NCI-H146 (cell line): ENCODE results near the gene ARMH4.

Source experiments
- DNase-seq: peaks from one replicate; lab custom pipeline; 2025; lab: John Stamatoyannopoulos, UW

Gene ARMH4

DNA sequence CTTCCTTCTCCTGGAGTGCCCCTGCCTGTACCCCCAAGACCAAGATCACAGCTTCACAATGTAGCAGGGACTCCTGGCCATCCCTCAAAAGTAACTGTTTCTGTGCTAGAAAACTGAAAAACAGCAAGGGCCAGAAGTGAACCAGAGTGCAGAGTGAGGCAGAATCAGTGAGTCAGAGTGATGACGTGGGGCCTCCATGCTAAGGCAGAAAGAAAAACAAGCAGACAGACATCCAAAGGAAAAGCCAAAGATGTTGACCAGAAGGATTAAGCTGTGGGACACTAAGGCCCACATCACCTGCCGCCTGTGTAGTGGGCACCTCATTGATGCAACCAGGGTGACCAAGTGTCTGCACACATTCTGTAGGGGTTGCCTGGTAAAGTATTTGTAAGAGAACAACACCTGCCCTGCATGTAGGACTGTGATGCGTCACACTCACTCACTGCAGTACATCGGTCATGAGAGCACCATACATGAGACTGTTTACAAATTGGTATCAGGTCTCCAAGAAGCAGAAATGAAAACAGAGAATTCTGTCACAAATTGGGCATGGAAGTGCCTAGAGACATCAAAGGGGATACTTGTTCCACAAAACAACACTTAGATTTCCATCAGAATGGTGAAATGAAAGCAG, 51.2 kb downstream of the ARMH4 start:
- DNase-seq: no peak

DNA sequence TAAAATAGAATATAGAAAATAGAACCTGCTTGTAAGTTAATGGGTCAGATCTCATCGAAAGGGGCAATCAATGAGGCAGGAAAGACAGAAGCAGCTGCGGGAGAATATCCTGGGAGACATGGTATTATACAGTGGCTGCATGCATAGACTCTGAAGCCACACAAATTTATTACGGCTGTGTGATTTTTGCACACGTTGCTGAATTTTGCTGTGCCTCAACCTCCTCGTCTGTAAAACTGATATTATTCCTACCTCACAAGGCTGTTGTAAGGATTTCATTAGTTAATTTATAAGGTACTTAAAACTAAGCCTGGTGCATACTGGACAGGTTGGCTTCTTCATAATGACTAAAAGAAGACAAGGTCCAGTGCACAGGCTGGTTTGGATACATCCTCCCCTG, 52.3 kb downstream of the ARMH4 start:
- DNase-seq: no peak

DNA sequence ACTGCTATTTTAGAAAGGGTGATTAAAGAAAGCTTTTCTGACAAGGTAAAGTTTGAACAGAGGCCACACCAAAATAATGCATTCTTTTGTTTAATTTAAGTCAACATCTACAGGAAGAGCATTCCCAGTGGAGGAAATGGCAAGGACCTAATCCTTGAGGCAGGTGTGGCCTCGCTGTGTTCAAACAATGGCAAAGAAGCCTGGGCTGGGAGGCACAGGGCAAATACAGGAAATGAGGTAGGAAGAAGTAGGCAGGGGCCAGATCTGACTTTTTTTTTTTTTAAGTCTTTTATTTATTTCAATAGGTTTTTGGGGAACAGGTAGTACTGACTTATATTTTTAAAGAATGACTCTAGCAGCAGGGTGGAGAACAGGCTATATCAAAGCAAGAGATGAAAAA, 53.5 kb downstream of the ARMH4 start:
- DNase-seq: no peak

DNA sequence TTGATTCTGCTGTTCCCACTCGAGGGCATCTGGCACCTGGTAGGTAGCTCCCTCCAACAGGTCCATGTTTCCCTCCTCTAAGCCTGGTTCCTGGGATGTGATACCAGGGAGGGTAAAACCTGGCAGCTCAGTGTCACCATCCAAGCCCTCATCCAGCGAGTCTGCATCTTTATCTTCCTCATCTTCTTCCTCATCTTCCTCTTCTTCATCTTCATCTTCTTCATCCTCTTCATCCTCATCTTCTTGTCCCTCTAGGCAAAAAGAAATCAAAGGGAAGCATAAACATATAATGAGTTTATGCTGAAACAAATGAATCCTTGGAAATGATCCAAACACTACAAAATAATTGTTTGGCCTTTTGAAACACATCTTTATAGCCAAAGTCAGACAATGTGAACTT, 55.3 kb downstream of the ARMH4 start:
- DNase-seq: no peak

DNA sequence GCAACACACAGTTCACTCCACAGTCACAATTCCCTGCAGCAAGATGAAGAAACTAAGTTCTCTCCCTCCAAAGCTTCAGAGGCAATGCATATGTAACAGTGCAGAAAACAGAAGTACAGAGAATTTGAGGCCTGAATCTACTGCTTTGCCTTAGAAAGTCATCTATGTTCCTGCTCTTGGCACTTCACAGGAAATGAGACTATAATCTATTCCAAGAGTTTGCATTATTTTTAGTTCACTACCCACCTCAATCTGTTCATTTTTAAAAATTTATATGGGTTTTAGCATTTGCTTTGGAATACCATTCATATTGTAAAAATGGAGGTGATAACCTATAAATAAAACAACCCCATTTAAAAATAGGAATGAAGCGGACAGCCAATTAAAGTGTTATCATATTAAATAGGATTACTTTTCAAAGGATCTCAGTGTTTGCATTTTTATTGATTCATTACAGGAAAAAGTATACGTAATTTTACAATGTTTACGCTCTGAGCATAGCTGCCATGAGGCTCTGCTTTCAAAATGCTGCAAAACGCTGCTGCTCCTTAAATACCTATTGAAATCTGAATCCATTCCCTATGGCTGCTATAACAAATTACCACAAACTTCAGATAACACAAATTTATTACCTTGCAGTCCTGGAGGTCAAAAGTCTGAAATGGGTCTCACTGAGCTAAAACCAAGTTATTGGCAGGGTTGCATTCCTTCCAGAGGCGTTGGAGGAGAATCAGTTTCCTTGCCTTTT, 60.0 kb downstream of the ARMH4 start:
- DNase-seq: no peak

DNA sequence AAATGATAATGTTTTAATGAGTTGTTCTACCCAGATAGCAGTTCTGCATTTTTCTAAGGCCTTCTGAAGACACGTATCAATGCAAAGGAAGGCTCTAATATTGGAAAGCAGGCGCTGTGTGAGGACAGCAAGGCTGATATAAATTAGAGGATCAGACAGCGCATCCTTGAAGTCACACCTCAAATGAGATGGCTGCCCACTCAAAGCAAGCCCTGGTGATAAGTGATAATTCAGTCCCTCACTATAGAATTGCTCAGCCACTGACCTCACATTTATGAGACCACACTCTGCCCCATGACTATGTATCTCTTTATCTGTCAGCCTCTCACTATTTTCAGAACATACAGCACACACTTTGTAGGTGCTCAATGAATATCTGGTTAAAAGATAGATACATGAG, 62.4 kb downstream of the ARMH4 start:
- DNase-seq: no peak

DNA sequence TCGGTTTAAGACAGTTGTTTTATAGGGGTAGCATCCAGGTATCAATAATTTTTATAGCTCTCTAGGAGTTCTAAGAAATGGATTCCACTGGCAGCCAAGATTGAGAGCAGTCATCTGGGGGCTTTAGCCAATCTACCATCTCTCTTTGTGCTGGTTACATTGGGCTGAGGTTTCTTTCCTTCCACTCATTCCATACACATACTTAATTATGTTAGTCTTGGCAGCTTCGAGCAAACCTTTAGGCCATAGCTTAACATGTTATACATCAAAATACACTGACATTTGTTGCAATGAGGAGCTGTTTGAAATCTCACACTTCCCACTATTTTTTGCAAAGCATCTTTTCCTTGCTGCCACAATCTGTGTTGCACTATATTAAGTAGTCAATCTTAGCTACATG, 63.1 kb downstream of the ARMH4 start:
- no peak for DNase-seq

DNA sequence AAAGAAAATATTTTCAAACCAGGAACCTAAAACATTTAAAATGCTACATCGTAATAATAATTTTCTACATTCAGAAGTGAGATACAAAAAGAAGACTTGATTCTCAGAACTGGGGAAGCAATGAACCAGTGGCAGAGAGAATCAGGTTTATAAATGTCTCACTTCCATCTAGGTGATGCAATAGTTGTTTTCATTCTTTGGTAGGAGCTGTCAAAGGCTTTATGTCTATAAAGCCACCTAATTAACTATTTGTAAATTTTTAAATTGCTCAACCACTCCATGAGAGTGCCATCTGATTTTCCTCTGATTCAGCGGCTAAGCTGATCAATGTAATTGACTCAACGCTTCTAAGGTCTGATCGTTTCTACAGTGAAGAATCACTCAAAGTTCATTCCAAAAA, 66.1 kb downstream of the ARMH4 start:
- no peak for DNase-seq

DNA sequence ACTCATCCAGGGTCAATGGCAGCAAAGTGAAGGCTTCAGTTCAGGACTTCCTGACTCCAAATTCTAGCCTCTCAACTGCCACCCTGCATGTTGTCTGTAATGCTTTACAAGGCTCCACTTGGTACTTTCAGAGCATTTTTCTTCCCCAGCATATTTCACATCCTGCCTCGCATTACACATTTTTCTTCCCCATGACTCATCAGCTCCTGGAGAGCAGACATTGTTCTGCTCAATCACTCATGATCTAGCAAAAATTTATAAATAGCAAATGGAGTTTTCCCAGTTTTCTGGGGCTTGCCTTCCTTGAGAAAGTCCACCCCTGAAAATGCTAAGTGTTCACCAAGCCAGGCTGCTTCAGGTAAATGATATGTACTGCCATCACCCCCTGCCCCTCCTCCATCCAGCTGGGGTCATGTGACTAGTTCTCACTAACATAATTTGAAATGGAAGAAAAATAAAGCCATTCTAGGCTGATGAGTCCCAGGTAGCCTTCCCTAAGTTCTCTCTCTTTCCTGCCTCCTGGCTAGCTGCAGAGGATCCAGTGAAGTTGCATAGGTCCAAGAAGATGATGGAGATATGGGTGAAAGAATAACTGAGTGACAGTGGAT, 69.4 kb downstream of the ARMH4 start:
- no peak for DNase-seq

DNA sequence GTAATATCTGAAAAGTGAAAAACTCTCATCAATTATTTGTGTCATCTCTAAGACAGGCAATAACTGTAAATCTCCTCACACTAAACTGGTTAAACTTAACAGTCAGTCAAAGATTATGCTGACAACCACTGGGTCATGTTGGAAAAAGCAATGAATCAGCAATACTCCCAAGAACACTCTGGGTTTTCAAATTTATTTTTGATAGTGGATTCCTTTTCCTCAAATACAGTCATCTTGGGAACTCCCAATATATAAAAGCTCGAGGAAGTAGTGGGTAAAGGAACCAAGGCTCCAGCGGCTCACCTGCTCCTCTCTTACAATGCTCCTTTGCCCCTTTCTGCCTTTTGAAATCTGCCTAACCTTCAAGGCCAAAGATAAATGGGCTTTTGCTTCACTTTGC, 70.0 kb downstream of the ARMH4 start:
- no peak for DNase-seq

DNA sequence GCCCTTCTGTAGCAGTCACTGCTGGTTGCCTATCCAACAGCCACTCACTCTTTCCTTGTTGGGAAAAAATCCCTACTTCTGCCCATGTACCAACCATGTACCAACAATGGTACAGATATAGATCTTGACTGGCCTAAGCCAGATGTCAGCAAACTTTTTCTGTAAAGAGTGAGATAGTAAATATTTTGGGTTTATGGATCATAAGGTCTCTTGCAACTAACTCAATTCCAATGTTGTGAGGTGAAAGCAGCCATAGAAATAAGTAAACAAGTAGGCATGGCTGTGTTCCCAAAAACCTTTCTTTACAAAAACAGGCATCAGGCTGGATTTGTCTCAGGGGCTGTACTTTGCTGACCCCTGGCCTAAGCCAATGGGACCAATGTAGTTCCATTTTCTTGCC, 73.5 kb downstream of the ARMH4 start:
- DNase-seq: no peak

DNA sequence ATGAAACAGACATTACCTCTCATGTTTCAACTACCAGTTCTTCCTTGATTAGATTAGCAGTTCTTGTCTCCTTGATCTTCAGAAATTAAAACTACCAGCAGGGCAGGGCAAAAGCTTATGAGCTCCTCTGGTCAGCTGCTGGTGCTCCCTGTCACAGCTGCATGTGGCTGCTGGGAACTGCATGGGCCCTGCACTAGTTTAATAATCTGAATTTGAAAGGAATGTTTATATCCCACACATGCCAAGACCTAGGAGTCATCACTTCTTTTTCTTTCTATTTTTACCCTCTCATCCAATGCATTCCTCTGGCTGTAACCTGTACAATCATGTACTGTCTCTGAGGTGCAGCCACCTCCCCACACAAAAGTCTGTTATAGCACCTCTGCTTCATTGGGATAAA, 73.9 kb downstream of the ARMH4 start:
- no peak for DNase-seq

DNA sequence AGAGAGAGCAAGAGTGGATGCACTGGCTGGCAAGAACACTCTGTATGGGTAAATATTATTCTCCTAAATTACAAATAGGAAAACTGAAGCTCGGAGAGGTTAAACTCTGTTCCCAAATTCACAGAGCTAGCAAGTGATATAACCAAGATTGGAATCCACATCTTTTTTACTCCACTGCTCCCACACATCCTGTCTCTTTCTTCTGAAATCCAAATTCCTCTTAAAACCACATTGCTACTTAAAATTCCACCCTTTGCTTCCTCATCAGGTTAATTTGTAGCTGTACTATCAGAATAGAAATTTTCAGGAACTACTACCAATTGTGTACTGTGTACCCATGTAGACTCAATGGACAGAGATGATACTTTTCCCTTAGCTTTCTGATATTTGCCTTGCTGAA, 74.4 kb downstream of the ARMH4 start:
- DNase-seq: no peak

DNA sequence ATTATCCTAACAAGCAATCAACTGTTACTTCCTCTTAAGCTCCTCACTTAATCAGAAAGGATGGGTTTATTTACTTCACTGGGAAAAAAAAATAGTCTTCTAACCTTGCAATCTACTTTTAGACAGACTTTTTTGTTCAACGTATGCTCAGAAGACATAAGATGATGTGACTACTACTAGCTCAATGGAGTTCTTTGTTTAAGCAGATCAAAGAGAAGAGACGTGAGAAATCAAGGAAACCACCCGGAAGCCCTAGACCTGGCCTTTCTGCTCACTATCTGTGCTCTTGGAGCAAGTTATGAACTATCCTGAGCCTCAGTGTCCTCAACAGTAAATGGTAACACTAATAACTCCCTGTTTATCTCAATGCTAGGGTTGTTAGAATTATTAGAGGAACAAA, 78.5 kb downstream of the ARMH4 start:
- no peak for DNase-seq

DNA sequence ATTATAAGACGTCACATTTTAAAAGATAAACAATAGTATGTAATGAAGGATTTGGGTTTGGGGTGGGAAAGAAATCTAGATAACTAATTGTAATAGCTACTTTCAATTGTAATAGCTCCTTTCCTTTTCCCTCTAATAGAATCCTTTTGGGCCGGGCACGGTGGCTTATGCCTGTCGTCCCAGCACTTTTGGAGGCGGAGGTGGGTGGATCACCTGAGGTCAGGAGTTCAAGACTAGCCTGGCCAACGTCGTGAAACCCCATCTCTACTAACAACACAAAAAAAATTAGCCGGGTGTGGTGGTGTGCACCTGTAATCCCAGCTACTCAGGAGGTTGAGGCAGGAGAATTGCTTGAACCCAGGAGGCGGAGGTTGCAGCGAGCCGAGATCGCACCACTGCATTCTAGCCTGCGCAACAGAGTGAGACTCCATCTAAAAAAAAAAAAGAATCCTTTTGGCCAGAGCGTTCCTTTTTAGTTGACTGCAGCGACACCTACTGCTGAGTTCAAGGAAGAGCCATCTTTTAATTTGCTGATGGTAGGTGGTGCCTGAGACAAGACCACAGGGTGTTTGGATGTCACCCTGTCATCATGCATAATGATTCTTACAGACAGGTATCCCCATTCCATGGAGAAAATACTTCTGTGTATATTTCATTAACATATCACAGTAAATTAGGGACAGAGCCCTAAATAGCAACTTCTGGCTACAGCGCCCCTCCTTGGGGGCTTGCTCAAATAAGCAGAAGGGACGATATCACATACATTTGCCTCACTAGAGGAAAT, 79.5 kb downstream of the ARMH4 start:
- DNase-seq: peak; percentile 30

DNA sequence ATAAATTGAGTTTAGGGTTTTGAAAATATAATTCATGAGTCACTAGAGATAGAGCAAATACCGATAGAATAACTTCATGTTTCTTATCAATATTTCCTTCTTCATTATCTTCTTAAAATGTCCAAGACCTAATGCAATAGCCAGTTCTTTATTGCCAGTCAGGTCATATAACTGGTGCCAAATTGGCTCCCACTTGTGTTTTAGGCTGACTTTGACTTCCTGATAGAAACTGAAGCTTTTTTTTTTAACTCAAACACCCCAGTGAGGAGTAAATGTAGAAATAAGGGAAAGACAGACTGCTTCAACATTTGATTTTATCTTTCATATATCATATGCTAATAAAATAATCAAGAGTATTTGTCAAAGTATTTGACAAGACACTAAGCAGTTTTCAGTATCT, 80.7 kb downstream of the ARMH4 start:
- no peak for DNase-seq

DNA sequence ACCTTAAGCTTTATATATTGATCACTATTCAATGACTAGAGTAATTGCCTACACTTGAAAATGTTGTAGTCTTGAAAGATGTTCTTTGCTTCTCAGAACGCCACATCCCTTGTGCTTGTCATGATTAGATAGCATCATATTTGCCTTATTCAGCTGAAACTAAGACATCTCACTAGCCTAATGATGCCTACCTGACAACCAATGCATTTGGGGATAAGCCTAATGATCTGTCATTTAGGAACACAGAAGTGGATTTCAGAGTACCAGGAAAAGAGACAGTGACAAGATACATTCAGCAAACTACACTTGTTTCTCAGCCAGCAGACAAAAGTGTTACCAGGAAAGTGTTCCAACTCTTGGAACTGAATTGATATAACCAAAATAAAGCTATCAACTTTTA, 83.7 kb downstream of the ARMH4 start:
- DNase-seq: no peak

DNA sequence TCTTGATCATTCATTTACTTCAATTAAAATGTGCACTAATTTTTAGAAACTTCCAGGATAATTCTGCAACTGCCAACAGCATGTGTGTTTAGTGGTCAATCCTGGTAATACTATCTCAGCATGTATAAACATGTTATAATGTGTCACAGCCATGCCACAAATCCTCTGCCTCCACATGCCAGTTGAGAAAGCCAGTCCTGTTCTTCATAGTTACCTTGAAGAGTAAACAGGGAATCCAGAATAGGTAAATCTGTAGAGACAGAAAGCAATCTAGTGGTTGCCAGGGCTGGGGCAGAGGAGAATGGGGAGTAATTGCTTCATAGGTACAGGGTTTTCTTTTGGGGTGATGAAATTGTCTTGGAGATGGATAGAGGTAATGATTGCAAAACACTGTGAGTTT, 85.9 kb downstream of the ARMH4 start:
- no peak for DNase-seq

DNA sequence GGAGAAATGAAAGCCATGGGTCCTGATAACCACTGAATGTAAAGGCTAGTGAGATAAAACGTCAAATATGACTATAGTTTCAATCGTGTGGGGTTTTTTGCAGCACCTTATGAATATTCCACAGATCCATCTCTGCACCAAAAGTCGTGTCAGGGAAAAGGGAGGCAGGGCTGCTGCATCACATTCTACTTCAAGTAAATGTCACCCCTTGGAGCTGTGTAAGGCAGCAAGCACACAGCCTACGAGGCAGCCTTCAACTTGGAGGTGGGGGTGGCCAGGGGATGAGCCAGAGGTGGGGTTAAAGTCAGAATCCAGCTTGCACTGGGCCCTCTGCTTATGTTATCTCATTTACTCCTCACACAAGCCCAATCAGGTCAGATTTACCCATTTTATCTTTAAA, 90.4 kb downstream of the ARMH4 start:
- no peak for DNase-seq

DNA sequence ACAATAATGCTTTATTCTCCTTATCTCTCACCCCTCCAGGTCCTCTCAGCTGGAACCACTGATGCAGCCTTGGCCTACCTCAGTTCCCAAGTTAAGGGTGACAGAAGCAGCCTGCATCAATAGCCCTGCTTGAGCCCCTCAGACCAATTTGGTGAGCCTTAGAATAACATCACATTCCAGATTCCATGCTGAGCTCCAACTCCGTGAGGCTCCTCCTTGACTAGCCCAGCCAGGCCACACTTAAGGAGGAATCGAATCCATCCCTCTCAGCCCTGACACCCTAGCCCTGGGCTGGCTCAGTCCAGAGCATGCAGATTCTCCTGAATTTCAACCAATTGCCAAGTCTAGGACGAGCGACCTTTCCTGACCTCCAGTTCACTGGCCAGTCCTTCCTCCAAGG, 91.1 kb downstream of the ARMH4 start:
- no peak for DNase-seq

DNA sequence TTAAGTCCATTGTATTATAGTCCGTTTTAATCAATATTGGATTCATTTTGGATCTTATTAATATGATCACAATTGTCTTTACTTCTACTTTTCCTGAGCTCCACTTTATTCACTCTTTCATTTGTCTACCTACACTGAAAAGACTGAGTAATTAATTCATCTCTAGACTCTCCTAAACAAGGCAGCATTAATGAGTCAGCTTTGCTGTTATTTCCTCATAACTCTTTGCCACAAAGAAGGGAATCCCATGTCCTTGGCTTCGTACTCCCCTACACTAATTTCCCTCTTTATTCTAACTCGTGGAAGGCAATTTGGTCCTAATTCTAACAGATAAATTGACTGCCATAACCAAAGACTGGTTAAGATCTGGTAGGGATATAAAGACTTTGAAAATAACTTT, 91.9 kb downstream of the ARMH4 start:
- DNase-seq: no peak

DNA sequence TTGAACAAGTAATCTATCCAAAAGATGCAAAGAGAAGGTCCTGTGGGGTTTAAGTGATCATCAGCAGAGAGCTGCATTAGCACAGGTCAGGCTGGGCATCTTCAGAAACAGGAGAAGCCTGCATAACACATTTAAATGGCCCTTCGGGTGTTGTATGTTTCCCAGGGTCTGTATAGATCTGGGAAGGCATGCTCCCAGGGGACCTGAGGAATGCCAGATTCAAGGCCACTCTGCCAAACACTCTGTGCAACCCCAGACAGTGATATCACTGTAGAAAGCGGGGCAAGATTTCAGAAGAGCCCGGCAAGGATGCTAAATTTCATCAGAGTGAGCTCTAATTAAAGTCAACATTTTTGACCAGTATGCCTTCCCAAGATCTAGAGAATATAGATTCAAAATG, 92.9 kb downstream of the ARMH4 start:
- no peak for DNase-seq

DNA sequence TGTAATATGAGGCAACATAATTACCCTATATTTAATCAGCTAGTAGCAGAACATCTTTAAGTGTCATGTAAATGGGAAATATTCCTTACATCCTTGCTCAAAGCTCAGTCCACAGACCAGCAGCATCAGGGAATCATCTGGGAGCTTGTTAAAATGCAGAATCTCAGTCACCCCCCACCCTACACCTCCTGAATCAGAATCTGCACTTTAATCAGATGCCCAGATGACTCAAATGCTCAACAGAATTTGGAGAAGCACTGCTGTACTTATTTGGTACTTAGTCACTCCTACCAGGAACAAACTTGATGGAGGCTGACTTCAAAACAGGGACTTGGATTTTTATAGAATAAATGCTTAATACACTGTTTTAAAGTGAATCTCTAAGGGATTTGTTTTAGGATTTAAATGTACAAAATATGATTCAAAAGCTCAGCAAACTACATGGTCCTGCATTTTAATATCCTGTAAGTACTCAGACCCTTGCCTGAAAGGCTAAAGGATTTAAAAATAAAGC, 96.5 kb downstream of the ARMH4 start:
- DNase-seq: no peak
